Measurements from ENCODE around the gene SLC51B. TPM values are rescaled to one million over a fixed set of nuclear protein-coding genes. Genes with fewer than 3 reads are reported as not detected.

Gene SLC51B
- total and polyA plus RNA-seq, 2 of the 4 experiments (the other 2 are of a cell fraction) = not detected

GRCh38 chr15:65059369-65059750 is 14.2 kb downstream of the SLC51B start:
- POLR2A ChIA-PET (ENCODE audit: unreplicated experiment) = no interaction called here

More at GRCh38 chr15:65059369-65059750, 14.2 kb downstream of the SLC51B start:
- H3K27ac ChIP-seq (ENCODE audit: insufficient read depth, low read length) = no peak overlapping the region
- H3K9me3 ChIP-seq (ENCODE audit: control insufficient read depth, insufficient read depth, low read length) = peaks cover 5% of the 10 kb centered on the region; the same call in 1 of the 2 replicates
- ATAC-seq (ENCODE audit: low read depth) (no peak), DNase-seq (no peak)
- no peak overlapping the region for H2BK120ac ChIP-seq (ENCODE audit: low read depth, low read length)
- no peak overlapping the region for H4K8ac ChIP-seq (ENCODE audit: low read depth in 2 of 2, low read length in 2 of 2)
- no peak overlapping the region for H2AFZ ChIP-seq (replicated peaks; ENCODE audit: low read length, poor library complexity)
- H3K18ac ChIP-seq (ENCODE audit: low read depth, low read length) = no peak overlapping the region
- H3K23ac ChIP-seq (ENCODE audit: low read depth, low read length) = no peak overlapping the region
- H3K4ac ChIP-seq (ENCODE audit: low read depth, low read length) = no peak overlapping the region
- intact Hi-C loops (cut with micrococcal nuclease) = no loop called here
- H4K5ac ChIP-seq (ENCODE audit: low read depth, low read length) = no peak overlapping the region
- H3K36me3 ChIP-seq (ENCODE audit: control insufficient read depth, insufficient read depth, low read length) = no peaks in the 10 kb centered on the region
- no peak overlapping the region for H3K4me3 ChIP-seq (ENCODE audit: insufficient read depth, low read depth, low read length)
- dilution Hi-C loops (cut with HindIII; ENCODE audit: low sequenced_read_pairs, unreplicated experiment) = no loop called here
- no peaks in the 10 kb centered on the region for H3K79me1 ChIP-seq (ENCODE audit: low read depth in 1 of 2, low read length in 2 of 2)
- H3K4me2 ChIP-seq (ENCODE audit: low read depth, low read length) = no peak overlapping the region
- H3K9ac ChIP-seq (ENCODE audit: low read depth, low read length) = no peak overlapping the region
- in situ Hi-C loops (cut with MboI; ENCODE audit: low sequenced_read_pairs) = no loop called here
- no peak overlapping the region for H3K56ac ChIP-seq (ENCODE audit: extremely low read depth, insufficient read depth, low read length)
- H2BK20ac ChIP-seq (ENCODE audit: low read depth, low read length) = no peak overlapping the region
- H2BK15ac ChIP-seq (ENCODE audit: low read depth, low read length) = no peak overlapping the region
- BruUV-seq (replicated peaks) = no TSS peak
- H3K9me1 ChIP-seq (ENCODE audit: insufficient read depth, low read length) = peaks cover 8% of the 10 kb centered on the region; the same call in 1 of the 2 replicates
- H4K91ac ChIP-seq (ENCODE audit: insufficient read depth, low read depth, low read length) = no peak overlapping the region
- peaks cover 11% of the 10 kb centered on the region; the same call in 1 of the 2 replicates for H3K4me1 ChIP-seq (ENCODE audit: control insufficient read depth, insufficient read depth, low read length)
- no peak for TF ChIP-seq RCOR1 (IDR thresholded peaks at IDR 0.05; ENCODE audit: insufficient replicate concordance, low read length)
- TF ChIP-seq MXI1 (IDR thresholded peaks at IDR 0.05; ENCODE audit: borderline replicate concordance, low read depth, low read length) = no peak
- TF ChIP-seq USF2 (IDR thresholded peaks at IDR 0.05; ENCODE audit: low read depth, low read length) = no peak
- TF ChIP-seq CTCF (conservative IDR thresholded peaks at IDR 0.05; ENCODE audit: low read depth, low read length) = no peak
- TF ChIP-seq RFX5 (IDR thresholded peaks at IDR 0.05; ENCODE audit: low read depth, low read length) = no peak
- no peak for TF ChIP-seq NFE2L2 (IDR thresholded peaks at IDR 0.05; ENCODE audit: low read depth, low read length)
- TF ChIP-seq BHLHE40 (IDR thresholded peaks at IDR 0.05; ENCODE audit: low read depth, low read length) = no peak
- TF ChIP-seq CHD1 (IDR thresholded peaks at IDR 0.05; ENCODE audit: low read depth, low read length) = no peak
- TF ChIP-seq CEBPB (IDR thresholded peaks at IDR 0.05; ENCODE audit: low read depth, low read length) = no peak
- TF ChIP-seq FOS (IDR thresholded peaks at IDR 0.05; ENCODE audit: low read depth, low read length) = no peak
- no peak for TF ChIP-seq ELK1 (IDR thresholded peaks at IDR 0.05; ENCODE audit: borderline replicate concordance, low read depth, low read length)
- H2AK9ac ChIP-seq (replicated peaks; ENCODE audit: low read depth, low read length, poor library complexity) = no peak overlapping the region
- no peak overlapping the region for H3K14ac ChIP-seq (replicated peaks; ENCODE audit: low read depth, low read length)
- WGBS, 2 experiments (ENCODE audit: extremely low coverage in 2 of 2, insufficient read length in 1 of 2) = 40% methylated on average over 1 of the region's 3 CpGs; no CpG with 5 or more reads in 1 of the 2 experiments
- no peaks in the 10 kb centered on the region for H4K20me1 ChIP-seq (ENCODE audit: insufficient read depth, low read length)
- H2AK5ac ChIP-seq (ENCODE audit: low read depth, low read length) = no peak overlapping the region
- peaks cover 13% of the 10 kb centered on the region for H3K27me3 ChIP-seq (ENCODE audit: control insufficient read depth, insufficient read depth, low read length)
- no peak overlapping the region for H2BK5ac ChIP-seq (ENCODE audit: low read depth, low read length, poor library complexity, severe bottlenecking)
- CTCF ChIA-PET = no interaction called here

All from IMR-90 (cell line).